Measurements from ENCODE around the gene GOLM1. TPM values are rescaled to one million over a fixed set of nuclear protein-coding genes. Genes with fewer than 3 reads are reported as not detected.

The GOLM1 gene
- total and polyA plus RNA-seq, 4 donors, result 4.6 to 29.4 (median 10.0) TPM

GRCh38 chr9:86126998-86127972 lies 27.9 kb upstream of the GOLM1 start:
- peak; percentile 54 to 81 for DNase-seq
- H3K27ac ChIP-seq (ENCODE audit: low read depth in 1 of 2, low read length in 2 of 2), result no peak overlapping the region
- no peaks in the 10 kb centered on the region for H3K36me3 ChIP-seq (ENCODE audit: control insufficient read depth in 1 of 2, insufficient read depth in 2 of 2, low read length in 1 of 2)
- no peak overlapping the region for H3K4me3 ChIP-seq (ENCODE audit: low read length in 2 of 2)
- no peaks in the 10 kb centered on the region for H3K4me1 ChIP-seq (ENCODE audit: control insufficient read depth in 1 of 2, insufficient read depth in 2 of 2, low read length in 2 of 2)
- WGBS, 2 donors, result 35 to 39% methylated on average over 11 of the region's 11 CpGs
- H3K27me3 ChIP-seq (ENCODE audit: control insufficient read depth in 1 of 2, insufficient read depth in 2 of 2, low read length in 1 of 2), result no peaks in the 10 kb centered on the region
- ATAC-seq (ENCODE audit: low FRiP score), result no peak
- no peaks in the 10 kb centered on the region for H3K9me3 ChIP-seq (ENCODE audit: control insufficient read depth, low read length)
- intact Hi-C loops (cut with DNase I), result no loop called here

DNA sequence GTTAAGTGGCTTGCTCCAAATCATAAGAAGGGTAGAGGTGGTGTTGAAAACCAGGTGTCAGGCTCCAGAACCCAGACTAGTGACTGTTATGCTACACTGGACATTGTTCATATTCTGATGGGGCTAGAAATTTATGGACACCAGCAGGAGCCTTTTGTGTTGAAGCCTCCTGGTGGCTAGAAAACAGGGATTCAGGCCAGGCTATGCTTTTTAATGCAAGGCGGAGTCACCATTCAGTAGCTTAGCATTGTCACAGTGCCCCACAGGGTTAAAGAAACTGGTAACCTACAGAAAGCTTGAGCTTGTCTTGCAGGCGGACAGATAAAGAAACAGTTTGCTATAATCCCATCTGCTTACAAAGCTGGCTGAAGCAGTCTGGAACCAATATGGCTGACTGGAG lies 23.0 kb upstream of the GOLM1 start:
- ATAC-seq (ENCODE audit: low FRiP score) (no peak), DNase-seq (no peak)
- WGBS, 2 donors, result 95 to 100% methylated on average over 2 of the region's 2 CpGs
- Histone ChIP-seq H3K9me3 (ENCODE audit: control insufficient read depth, low read length) (no peaks in the 10 kb centered on the region), H3K4me3 (ENCODE audit: low read length in 2 of 2) (no peak overlapping the region), H3K27ac (ENCODE audit: low read depth in 1 of 2, low read length in 2 of 2) (no peak overlapping the region), H3K4me1 (ENCODE audit: control insufficient read depth in 1 of 2, insufficient read depth in 2 of 2, low read length in 2 of 2) (no peaks in the 10 kb centered on the region), H3K27me3 (ENCODE audit: control insufficient read depth in 1 of 2, insufficient read depth in 2 of 2, low read length in 1 of 2) (no peaks in the 10 kb centered on the region), H3K36me3 (ENCODE audit: control insufficient read depth in 1 of 2, insufficient read depth in 2 of 2, low read length in 1 of 2) (no peaks in the 10 kb centered on the region)
- intact Hi-C loops (cut with DNase I), result no loop called here

DNA sequence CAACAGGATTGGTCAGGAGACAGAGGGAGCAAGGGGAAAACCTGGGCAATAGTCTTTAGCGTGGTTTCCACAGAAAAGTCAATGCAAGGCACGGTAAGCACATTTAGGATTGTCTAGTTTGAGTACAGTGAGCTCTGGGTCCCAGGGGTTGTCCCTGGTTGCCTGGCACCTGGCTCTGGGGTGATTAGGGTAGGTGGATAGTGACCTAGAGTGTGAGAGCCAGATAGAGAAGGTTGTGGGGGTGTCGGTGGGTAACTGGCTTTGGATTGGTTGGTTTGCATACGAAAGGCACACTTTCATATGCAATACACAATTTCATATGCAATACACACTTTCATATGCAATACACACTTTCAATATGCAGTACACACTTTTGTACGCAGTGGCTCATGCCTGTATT lies 20.1 kb upstream of the GOLM1 start:
- Histone ChIP-seq H3K27ac (ENCODE audit: low read depth in 1 of 2, low read length in 2 of 2) (no peak overlapping the region), H3K27me3 (ENCODE audit: control insufficient read depth in 1 of 2, insufficient read depth in 2 of 2, low read length in 1 of 2) (no peaks in the 10 kb centered on the region), H3K4me1 (ENCODE audit: control insufficient read depth in 1 of 2, insufficient read depth in 2 of 2, low read length in 2 of 2) (no peaks in the 10 kb centered on the region), H3K36me3 (ENCODE audit: control insufficient read depth in 1 of 2, insufficient read depth in 2 of 2, low read length in 1 of 2) (no peaks in the 10 kb centered on the region), H3K9me3 (ENCODE audit: control insufficient read depth, low read length) (no peaks in the 10 kb centered on the region), H3K4me3 (ENCODE audit: low read length in 2 of 2) (no peak overlapping the region)
- ATAC-seq (ENCODE audit: low FRiP score), result no peak
- intact Hi-C loops (cut with DNase I), result no loop called here
- WGBS, 2 donors, result 87 to 89% methylated on average over 5 of the region's 5 CpGs
- DNase-seq, result no peak

- H3K9me3 ChIP-seq (ENCODE audit: control insufficient read depth, low read length), result no peaks in the 10 kb centered on the region
- H3K27me3 ChIP-seq (ENCODE audit: control insufficient read depth in 1 of 2, insufficient read depth in 2 of 2, low read length in 1 of 2), result no peaks in the 10 kb centered on the region
- H3K27ac ChIP-seq (ENCODE audit: low read depth in 1 of 2, low read length in 2 of 2), result no peak overlapping the region
- no peaks in the 10 kb centered on the region for H3K36me3 ChIP-seq (ENCODE audit: control insufficient read depth in 1 of 2, insufficient read depth in 2 of 2, low read length in 1 of 2)
- H3K4me1 ChIP-seq (ENCODE audit: control insufficient read depth in 1 of 2, insufficient read depth in 2 of 2, low read length in 2 of 2), result no peaks in the 10 kb centered on the region
- 67 to 68% methylated on average over 9 of the region's 9 CpGs for WGBS, 2 donors
- intact Hi-C loops (cut with DNase I), result no loop called here
- H3K4me3 ChIP-seq (ENCODE audit: low read length in 2 of 2), result no peak overlapping the region
- DNase-seq (no peak), ATAC-seq (ENCODE audit: low FRiP score) (no peak)
Measured at GRCh38 chr9:86116425-86116824, 17.1 kb upstream of the GOLM1 start.

- no peaks in the 10 kb centered on the region for H3K4me1 ChIP-seq (ENCODE audit: control insufficient read depth in 1 of 2, insufficient read depth in 2 of 2, low read length in 2 of 2)
- WGBS, 2 donors, result 90 to 92% methylated on average over 9 of the region's 9 CpGs
- intact Hi-C loops (cut with DNase I), result no loop called here
- H3K4me3 ChIP-seq (ENCODE audit: low read length in 2 of 2), result no peak overlapping the region
- no peak for ATAC-seq (ENCODE audit: low FRiP score)
- H3K27ac ChIP-seq (ENCODE audit: low read depth in 1 of 2, low read length in 2 of 2), result no peak overlapping the region
- DNase-seq, result no peak
- no peaks in the 10 kb centered on the region for H3K9me3 ChIP-seq (ENCODE audit: control insufficient read depth, low read length)
- no peaks in the 10 kb centered on the region for H3K36me3 ChIP-seq (ENCODE audit: control insufficient read depth in 1 of 2, insufficient read depth in 2 of 2, low read length in 1 of 2)
- H3K27me3 ChIP-seq (ENCODE audit: control insufficient read depth in 1 of 2, insufficient read depth in 2 of 2, low read length in 1 of 2), result no peaks in the 10 kb centered on the region
Measured at GRCh38 chr9:86115886-86116285, 16.5 kb upstream of the GOLM1 start.

DNA sequence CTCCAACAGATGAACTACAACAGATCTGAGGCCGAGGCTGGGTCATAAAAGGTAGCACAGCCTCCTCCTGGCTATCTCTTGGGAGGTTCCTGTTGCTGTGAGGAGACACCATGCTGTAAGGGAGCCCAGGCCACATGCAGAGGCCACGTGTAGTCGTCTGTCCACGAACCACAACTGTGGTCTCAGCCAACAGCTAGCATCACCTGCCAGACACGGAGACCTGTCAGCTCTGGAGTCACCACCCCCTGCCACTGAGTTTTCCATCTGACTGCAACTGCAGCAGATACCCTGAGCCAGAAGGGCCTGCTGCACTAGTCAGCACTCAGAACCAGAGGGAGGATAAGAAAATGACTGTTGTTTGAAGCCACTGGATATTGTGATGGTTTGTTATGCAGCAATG lies 12.7 kb upstream of the GOLM1 start:
- WGBS, 2 donors, result 87 to 89% methylated on average over 5 of the region's 5 CpGs

DNA sequence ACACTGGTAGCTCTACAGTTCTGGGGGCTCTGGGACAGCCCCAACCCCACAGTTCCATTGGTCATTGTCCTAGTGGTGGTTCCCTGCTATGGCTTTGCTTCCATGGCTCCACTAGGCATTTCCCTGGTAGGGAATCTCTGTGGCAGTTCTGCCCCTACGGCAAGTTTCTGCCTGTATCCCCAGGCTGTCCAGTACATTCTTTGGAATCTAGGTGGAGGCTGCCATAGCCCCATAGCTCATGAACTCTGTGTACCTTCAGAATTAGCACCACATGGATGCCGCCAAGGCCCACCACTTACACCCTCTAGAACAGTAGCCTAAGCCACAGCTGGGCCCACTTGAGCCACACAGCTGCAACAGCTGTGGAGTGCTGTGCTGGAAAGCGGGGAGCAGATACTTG lies 3.3 kb upstream of the GOLM1 start:
- WGBS, 2 donors, result 96 to 100% methylated on average over 3 of the region's 3 CpGs
- no peak for ATAC-seq (ENCODE audit: low FRiP score)
- no peak for DNase-seq
- H3K27me3 ChIP-seq (ENCODE audit: control insufficient read depth in 1 of 2, insufficient read depth in 2 of 2, low read length in 1 of 2), result no peaks in the 10 kb centered on the region
- H3K27ac ChIP-seq (ENCODE audit: low read depth in 1 of 2, low read length in 2 of 2), result no peak overlapping the region
- intact Hi-C loops (cut with DNase I), result no loop called here
- no peaks in the 10 kb centered on the region for H3K4me1 ChIP-seq (ENCODE audit: control insufficient read depth in 1 of 2, insufficient read depth in 2 of 2, low read length in 2 of 2)
- H3K36me3 ChIP-seq (ENCODE audit: control insufficient read depth in 1 of 2, insufficient read depth in 2 of 2, low read length in 1 of 2), result no peaks in the 10 kb centered on the region
- H3K9me3 ChIP-seq (ENCODE audit: control insufficient read depth, low read length), result no peaks in the 10 kb centered on the region
- no peak overlapping the region for H3K4me3 ChIP-seq (ENCODE audit: low read length in 2 of 2)

More for the DNA sequence above, 12.7 kb upstream of the GOLM1 start:
- Histone ChIP-seq H3K4me1 (ENCODE audit: control insufficient read depth in 1 of 2, insufficient read depth in 2 of 2, low read length in 2 of 2) (no peaks in the 10 kb centered on the region), H3K9me3 (ENCODE audit: control insufficient read depth, low read length) (no peaks in the 10 kb centered on the region), H3K27ac (ENCODE audit: low read depth in 1 of 2, low read length in 2 of 2) (no peak overlapping the region), H3K4me3 (ENCODE audit: low read length in 2 of 2) (no peak overlapping the region), H3K27me3 (ENCODE audit: control insufficient read depth in 1 of 2, insufficient read depth in 2 of 2, low read length in 1 of 2) (no peaks in the 10 kb centered on the region), H3K36me3 (ENCODE audit: control insufficient read depth in 1 of 2, insufficient read depth in 2 of 2, low read length in 1 of 2) (no peaks in the 10 kb centered on the region)
- DNase-seq, result no peak
- intact Hi-C loops (cut with DNase I), result no loop called here
- ATAC-seq (ENCODE audit: low FRiP score), result no peak

DNA sequence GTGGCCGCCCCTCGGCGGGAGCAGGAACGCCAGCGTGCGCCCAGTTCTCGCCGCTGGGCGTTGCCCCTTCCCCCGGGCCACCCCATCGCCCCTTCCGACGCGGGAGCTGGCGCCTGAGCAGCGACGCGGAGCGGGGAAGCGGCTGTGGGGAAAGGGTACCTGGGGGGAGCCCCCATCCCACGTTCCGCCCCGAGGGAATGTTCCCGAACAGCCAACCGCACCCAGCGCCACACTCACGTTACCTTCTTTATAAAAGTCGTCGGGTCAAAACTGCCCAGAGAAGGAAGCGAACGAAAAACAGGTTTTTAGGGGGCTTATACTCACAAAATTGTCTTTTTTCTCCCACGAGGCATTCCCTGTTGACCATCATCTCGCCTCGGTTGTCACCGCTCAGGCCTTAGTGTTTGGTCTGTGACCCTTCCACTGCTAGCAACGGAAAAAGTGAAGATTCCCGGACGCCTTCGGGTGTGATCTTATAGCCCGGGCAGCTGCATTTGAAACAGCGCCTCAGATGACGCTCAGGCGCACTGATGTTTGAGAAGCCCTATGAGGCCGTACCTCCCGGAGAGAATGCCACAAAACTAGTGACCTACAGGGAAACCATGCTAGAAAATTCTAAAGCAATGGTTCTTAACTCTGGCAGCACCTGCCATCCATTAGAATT lies 475 bp upstream of the GOLM1 start:
- H3K4me3 ChIP-seq (ENCODE audit: low read length in 2 of 2), result peak overlapping the region; percentile 38 to 54
- intact Hi-C loops (cut with DNase I), result no loop called here
- WGBS, 2 donors, result 2 to 4% methylated on average over 39 to 45 of the region's 45 CpGs
- peak overlapping the region in 1 of 2 donors; percentile 72 for H3K27ac ChIP-seq (ENCODE audit: low read depth in 1 of 2, low read length in 2 of 2)
- peak; percentile 67 to 80 for DNase-seq
- H3K9me3 ChIP-seq (ENCODE audit: control insufficient read depth, low read length), result no peaks in the 10 kb centered on the region
- no peaks in the 10 kb centered on the region for H3K36me3 ChIP-seq (ENCODE audit: control insufficient read depth in 1 of 2, insufficient read depth in 2 of 2, low read length in 1 of 2)
- H3K4me1 ChIP-seq (ENCODE audit: control insufficient read depth in 1 of 2, insufficient read depth in 2 of 2, low read length in 2 of 2), result no peaks in the 10 kb centered on the region
- peak; percentile 80 for ATAC-seq (ENCODE audit: low FRiP score)
- no peaks in the 10 kb centered on the region for H3K27me3 ChIP-seq (ENCODE audit: control insufficient read depth in 1 of 2, insufficient read depth in 2 of 2, low read length in 1 of 2)
